PC-9 (cell line): ENCODE measurements around the gene ZDHHC12. TPM values are rescaled to one million over a fixed set of nuclear protein-coding genes. Genes with fewer than 3 reads are reported as not detected.
A peak's percentile ranks its signal among the peaks of the same experiment; 100 is the strongest.
"Not testable (repeated sequence)": the region's sequence is repeated elsewhere in the genome, so short reads cannot be mapped to it uniquely, and the experiment has no call there.

ENCODE experiments used
- BruUV-seq: library from RNA; stranded (reverse); fragments of 400-500 nt; replicated peaks from 2 replicates; lab custom pipeline; 2021; lab: Mats Ljungman, UMichigan
- CTCF ChIA-PET: fragments of 300-600 bp; sonication (Branson Sonifier 250); formaldehyde crosslinking; loops from one replicate; lab custom pipeline; 2022; ENCODE audit warnings: antibody characterized with exemption; lab: Charles Lee
- POLR2A ChIA-PET: fragments of 300-600 bp; sonication (Branson Sonifier 250); formaldehyde crosslinking; loops from one replicate; lab custom pipeline; 2022; ENCODE audit warnings: antibody characterized with exemption; ENCODE audit not compliant: unreplicated experiment; lab: Charles Lee
- DNase-seq, 2 experiments: peaks; one replicate each; pipeline versions ENCODE4 v3.0.0 to v3.0.0-alpha.2; 2015 to 2022; ENCODE audit warnings: mixed read lengths in 1 of 2
- H2AFZ ChIP-seq: fragments of 200-600 bp; sonication (generic); 2 replicates; pipeline ENCODE4 v1.8.1; 2017; ENCODE audit warnings: antibody characterized with exemption
- H3F3A ChIP-seq: fragments of 200-600 bp; sonication (generic); 2 replicates; pipeline ENCODE4 v1.8.1; 2017; ENCODE audit warnings: antibody characterized with exemption, mild to moderate bottlenecking, low read depth; ENCODE audit not compliant: insufficient read depth
- H3K27ac ChIP-seq: fragments of 200-600 bp; sonication (generic); 2 replicates; pipeline ENCODE4 v1.6.1; 2016; ENCODE audit warnings: mixed run types
- H3K27me3 ChIP-seq: fragments of 200-600 bp; sonication (generic); 2 replicates; pipeline ENCODE4 v1.6.1; 2016; ENCODE audit warnings: low read depth, mixed run types; ENCODE audit not compliant: insufficient read depth
- H3K36me3 ChIP-seq: fragments of 200-600 bp; sonication (generic); 2 replicates; pipeline ENCODE4 v1.6.1; 2016; ENCODE audit warnings: low read depth, mixed run types
- H3K4me1 ChIP-seq: fragments of 200-600 bp; sonication (generic); replicated peaks from 2 replicates; pipeline ENCODE4 v1.6.1; 2016; ENCODE audit warnings: mixed run types; ENCODE audit not compliant: insufficient read depth
- H3K4me2 ChIP-seq: fragments of 200-600 bp; sonication (generic); 2 replicates; pipeline ENCODE4 v1.6.1; 2017; ENCODE audit warnings: mixed run types
- H3K4me3 ChIP-seq: fragments of 200-600 bp; sonication (generic); 2 replicates; pipeline ENCODE4 v1.6.1; 2016; ENCODE audit warnings: mixed run types
- H3K79me2 ChIP-seq: fragments of 200-600 bp; sonication (generic); 2 replicates; pipeline ENCODE4 v1.6.1; 2017; ENCODE audit warnings: low read depth, mixed run types
- H3K9me2 ChIP-seq: fragments of 200-600 bp; sonication (generic); 2 replicates; pipeline ENCODE4 v1.8.1; 2017; ENCODE audit warnings: mild to moderate bottlenecking; ENCODE audit not compliant: insufficient read depth
- H3K9me3 ChIP-seq: fragments of 200-600 bp; sonication (generic); 2 replicates; pipeline ENCODE4 v1.8.1; 2016; ENCODE audit warnings: low read depth; ENCODE audit not compliant: insufficient read depth
- H4K20me1 ChIP-seq: fragments of 200-600 bp; sonication (generic); 2 replicates; pipeline ENCODE4 v1.8.1; 2017; ENCODE audit not compliant: insufficient read depth
- CTCF ChIP-seq: fragments of 200-600 bp; sonication (generic); conservative IDR thresholded peaks from 2 replicates; pipeline ENCODE4 v1.6.1; 2017; ENCODE audit warnings: mixed run types, antibody characterized with exemption, mild to moderate bottlenecking, moderate library complexity
- EZH2 ChIP-seq: fragments of 200-600 bp; sonication (generic); IDR thresholded peaks from 2 replicates; pipeline ENCODE4 v1.8.0; 2017; ENCODE audit warnings: antibody characterized with exemption, low read depth
- intact Hi-C: fragments of 100-400 bp; cut with micrococcal nuclease; formaldehyde crosslinking; loops from one replicate; pipeline ENCODE4 v1.10.0; 2022; ENCODE audit not compliant: unreplicated experiment
- total RNA-seq: library from RNA; stranded (reverse); gene quantifications from 2 replicates; pipeline ENCODE4 v1.2.3, GENCODE V29; 2021

ZDHHC12 gene
- total RNA-seq, 1 experiment from 2014 or later: 102 TPM

GRCh38 chr9:128702445-128702948, 21.4 kb downstream of the ZDHHC12 start, which contains the start of gene PKN3:
PKN3 (plus strand) TSS chr9:128702503; CDS start chr9:128702916, 413 bp downstream.
- H3K9me3 ChIP-seq: no peaks in the 10 kb centered on the region
- H2AFZ ChIP-seq: peak within 1 kb of the TSS; percentile 70
- H3K4me2 ChIP-seq: peak within 1 kb of the TSS; percentile 73
- no peaks in the 10 kb centered on the region for H3K4me1 ChIP-seq
- no peaks in the 10 kb centered on the region for H3K27me3 ChIP-seq
- BruUV-seq: no TSS peak
- H3K4me3 ChIP-seq: peak within 1 kb of the TSS; percentile 61
- H3K27ac ChIP-seq: no peak within 1 kb of the TSS
- no peaks in the 10 kb centered on the region for H3K9me2 ChIP-seq
- DNase-seq: peak; percentile 31 to 93
- ChIA-PET POLR2A (no interaction called here), CTCF (interaction anchor here (0.6 to 1.3 kb wide), 6 partner anchors 18 to 369 kb away, joined by 3 to 16 read pairs (median 4); partner anchors contain the start of genes ENDOG and ZDHHC12)
- TF ChIP-seq CTCF (peak; percentile 81), EZH2 (no peak)
- no peaks in the 10 kb centered on the region for H3K79me2 ChIP-seq
- intact Hi-C loops: no loop called here
- H3F3A ChIP-seq: peaks cover 24% of the 10 kb centered on the region
- no peaks in the 10 kb centered on the region for H3K36me3 ChIP-seq
- no peaks in the 10 kb centered on the region for H4K20me1 ChIP-seq

GRCh38 chr9:128701227-128701854, 22.6 kb downstream of the ZDHHC12 start:
- Histone ChIP-seq H3K9me3 (no peaks in the 10 kb centered on the region), H3K27me3 (no peaks in the 10 kb centered on the region), H3K4me3 (no peak overlapping the region), H3K27ac (no peak overlapping the region), H3K9me2 (no peaks in the 10 kb centered on the region), H3K4me1 (no peaks in the 10 kb centered on the region), H2AFZ (no peak overlapping the region), H3K4me2 (no peak overlapping the region), H4K20me1 (no peaks in the 10 kb centered on the region), H3K36me3 (no peaks in the 10 kb centered on the region), H3F3A (peaks cover 36% of the 10 kb centered on the region), H3K79me2 (no peaks in the 10 kb centered on the region)
- ChIA-PET POLR2A (no interaction called here), CTCF (interaction anchor here (0.5 to 1.3 kb wide), 4 partner anchors 23 to 117 kb away, joined by 5 to 16 read pairs (median 8); partner anchors contain the start of genes ENDOG and ZDHHC12)
- intact Hi-C loops: no loop called here
- no TSS peak for BruUV-seq
- no peak for DNase-seq
- TF ChIP-seq EZH2 (no peak), CTCF (no peak)

- POLR2A ChIA-PET: not testable (repeated sequence)
These were observed 24.7 kb downstream of the ZDHHC12 start for GRCh38 chr9:128699096-128699795.

More at GRCh38 chr9:128699096-128699795, 24.7 kb downstream of the ZDHHC12 start:
- H3K27ac ChIP-seq, H3K27me3 ChIP-seq, BruUV-seq, H2AFZ ChIP-seq, intact Hi-C loops, H3K79me2 ChIP-seq, H3K9me3 ChIP-seq, H3K4me1 ChIP-seq, DNase-seq, H3K4me2 ChIP-seq, H3K9me2 ChIP-seq, H3K36me3 ChIP-seq, H4K20me1 ChIP-seq, H3K4me3 ChIP-seq: not testable (repeated sequence)
- H3F3A ChIP-seq: peaks cover 56% of the 10 kb centered on the region
- CTCF ChIA-PET: interaction anchor here (0.6 kb wide), 1 partner anchor 206 kb away, joined by 3 read pairs; no protein-coding TSS in a partner anchor
